ENCODE data around the gene QRSL1.

QRSL1 gene

DNA sequence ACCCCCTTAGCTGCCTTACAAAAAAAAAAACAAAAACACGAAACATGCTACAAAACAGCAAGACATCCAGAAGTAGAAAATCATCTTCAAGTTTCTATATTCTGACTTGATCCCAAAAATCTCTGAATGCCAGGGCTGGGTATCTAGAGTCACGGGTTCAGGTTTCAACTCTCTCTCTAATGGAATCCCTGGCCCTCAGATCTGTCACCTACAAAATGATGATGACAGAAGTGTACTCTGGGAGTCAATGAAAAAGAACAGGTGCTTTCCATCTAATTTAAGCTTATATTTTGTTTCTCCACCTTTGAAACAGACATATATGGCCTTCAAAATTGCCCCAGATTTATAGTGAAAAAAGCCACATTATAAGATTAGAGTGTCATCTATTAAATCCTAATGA is 18.3 kb upstream of the QRSL1 start:
- TF ChIP-seq FOXP2 (optimal IDR thresholded peaks at IDR 0.05; ENCODE audit: borderline replicate concordance, extremely low read depth, extremely low read length, insufficient read depth): no peak
- no peak for TF ChIP-seq REST (IDR thresholded peaks at IDR 0.05; ENCODE audit: insufficient read depth in 1 of 2, low read depth in 2 of 2, low read length in 2 of 2)
- no peak for TF ChIP-seq TAF1 (IDR thresholded peaks at IDR 0.05; ENCODE audit: borderline replicate concordance, insufficient read depth, low read length)
- TF ChIP-seq POLR2AphosphoS5 (IDR thresholded peaks at IDR 0.05; ENCODE audit: low read depth, low read length): no peak
- no peak for TF ChIP-seq SIN3A (IDR thresholded peaks at IDR 0.05; ENCODE audit: borderline replicate concordance, insufficient read depth, low read length)

DNA sequence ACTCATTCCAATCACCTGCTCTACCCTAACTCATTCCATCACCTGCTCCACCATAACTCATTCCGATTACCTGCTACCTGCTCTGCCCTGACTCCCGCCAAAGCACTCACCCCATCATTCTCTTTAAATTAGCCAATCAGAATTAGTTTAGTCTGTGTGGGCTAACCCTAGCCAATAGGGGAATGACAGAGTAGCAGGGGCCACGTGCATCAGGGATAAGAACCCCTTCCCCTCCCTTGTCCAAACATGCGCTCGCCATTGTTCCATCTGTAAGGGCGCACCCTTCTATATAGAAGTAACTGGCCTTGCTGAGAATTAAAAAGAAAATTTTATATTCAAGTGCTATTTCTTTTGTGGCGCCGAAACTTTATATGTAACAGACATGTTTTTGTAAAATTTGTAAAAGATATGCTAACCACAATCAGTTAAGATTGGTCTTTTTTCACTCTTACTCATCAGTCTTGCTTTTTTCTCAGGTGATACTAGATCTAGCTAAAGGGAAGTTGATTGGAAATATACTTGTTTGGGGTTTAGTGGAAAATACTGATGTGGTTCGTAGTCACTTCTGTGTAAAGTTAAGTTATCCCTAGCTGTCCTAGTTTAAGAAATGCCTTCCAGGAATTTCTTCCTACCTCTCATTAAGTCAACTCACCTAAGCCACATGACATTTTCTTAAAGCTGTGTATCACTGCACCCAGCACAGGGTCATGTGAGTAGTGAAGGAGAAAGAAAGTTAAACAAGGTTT is 16.5 kb upstream of the QRSL1 start:
- no peak for TF ChIP-seq TAF1 (IDR thresholded peaks at IDR 0.05; ENCODE audit: borderline replicate concordance, insufficient read depth, low read length)
- TF ChIP-seq REST (IDR thresholded peaks at IDR 0.05; ENCODE audit: insufficient read depth in 1 of 2, low read depth in 2 of 2, low read length in 2 of 2): no peak

- TF ChIP-seq REST (IDR thresholded peaks at IDR 0.05; ENCODE audit: insufficient read depth in 1 of 2, low read depth in 2 of 2, low read length in 2 of 2) (no peak), POLR2AphosphoS5 (IDR thresholded peaks at IDR 0.05; ENCODE audit: low read depth, low read length) (no peak), SIN3A (IDR thresholded peaks at IDR 0.05; ENCODE audit: borderline replicate concordance, insufficient read depth, low read length) (no peak)
Observed at GRCh38 chr6:106613590-106613989, 15.8 kb upstream of the QRSL1 start.

DNA sequence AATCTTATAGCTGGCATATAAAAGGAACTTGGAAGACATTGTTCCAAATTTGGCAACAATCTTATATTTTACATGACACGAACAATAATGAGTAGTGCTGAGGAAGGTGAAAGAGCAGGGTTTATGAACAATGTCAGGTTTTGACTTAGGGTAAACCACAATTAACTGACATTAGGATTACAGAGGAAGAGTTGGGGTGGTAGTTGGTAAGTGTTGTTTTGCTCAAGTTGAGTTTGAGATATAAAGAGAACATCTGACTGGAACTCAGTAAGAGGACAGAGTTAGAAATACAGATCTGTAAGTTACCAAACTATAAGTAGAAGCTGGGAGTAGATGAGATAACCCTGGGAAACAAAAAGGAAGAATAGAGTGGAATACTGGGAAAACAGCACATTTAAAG is 15.2 kb upstream of the QRSL1 start:
- TF ChIP-seq POLR2AphosphoS5 (IDR thresholded peaks at IDR 0.05; ENCODE audit: low read depth, low read length): no peak
- no peak for TF ChIP-seq REST (IDR thresholded peaks at IDR 0.05; ENCODE audit: insufficient read depth in 1 of 2, low read depth in 2 of 2, low read length in 2 of 2)
- TF ChIP-seq TAF1 (IDR thresholded peaks at IDR 0.05; ENCODE audit: borderline replicate concordance, insufficient read depth, low read length): no peak
- no peak for TF ChIP-seq FOXP2 (optimal IDR thresholded peaks at IDR 0.05; ENCODE audit: borderline replicate concordance, extremely low read depth, extremely low read length, insufficient read depth)
- TF ChIP-seq SIN3A (IDR thresholded peaks at IDR 0.05; ENCODE audit: borderline replicate concordance, insufficient read depth, low read length): no peak
